Chondrocyte (in vitro differentiated cells): ENCODE results near the gene C5. TPM values are rescaled to one million over a fixed set of nuclear protein-coding genes. Genes with fewer than 3 reads are reported as not detected.
A peak's percentile ranks its signal among the peaks of the same experiment; 100 is the strongest.

ENCODE experiments used
- DNase-seq: peaks from one replicate; pipeline ENCODE4 v3.0.0; 2021; ENCODE audit warnings: mixed read lengths, low spot score
- H3K27ac Mint-ChIP-seq: one replicate; pipeline ENCODE4 v1.8.0; 2021; ENCODE audit warnings: mild to moderate bottlenecking, moderate library complexity, mixed read lengths; ENCODE audit not compliant: unreplicated experiment
- H3K27me3 Mint-ChIP-seq: 2 replicates; pipeline ENCODE4 v1.8.0; 2021; ENCODE audit warnings: low read depth, mixed read lengths
- H3K36me3 Mint-ChIP-seq: 2 replicates; pipeline ENCODE4 v1.8.0; 2021; ENCODE audit warnings: low read depth, mixed read lengths
- H3K4me1 Mint-ChIP-seq: 2 replicates; pipeline ENCODE4 v1.8.0; 2021; ENCODE audit warnings: low read depth, mild to moderate bottlenecking, mixed read lengths
- H3K4me3 Mint-ChIP-seq: one replicate; pipeline ENCODE4 v1.8.0; 2021; ENCODE audit warnings: mild to moderate bottlenecking, moderate library complexity, mixed read lengths; ENCODE audit not compliant: unreplicated experiment
- H3K9me3 Mint-ChIP-seq: 2 replicates; pipeline ENCODE4 v1.8.0; 2021; ENCODE audit warnings: low read depth, mixed read lengths
- total RNA-seq: library from RNA; stranded (reverse); gene quantifications from 3 replicates; pipeline ENCODE4 v1.2.1, GENCODE V29; 2021
- TF ChIP-seq, protein P1 (sequence below): fragments of 200-600 bp; sonication (generic); IDR thresholded peaks from 2 replicates; pipeline ENCODE4 v1.5.0; 2021; ENCODE audit warnings: antibody characterized with exemption, mild to moderate bottlenecking, moderate library complexity

The C5 gene
- total RNA-seq, 1 donor from 2014 or later = 3.0 TPM

DNA sequence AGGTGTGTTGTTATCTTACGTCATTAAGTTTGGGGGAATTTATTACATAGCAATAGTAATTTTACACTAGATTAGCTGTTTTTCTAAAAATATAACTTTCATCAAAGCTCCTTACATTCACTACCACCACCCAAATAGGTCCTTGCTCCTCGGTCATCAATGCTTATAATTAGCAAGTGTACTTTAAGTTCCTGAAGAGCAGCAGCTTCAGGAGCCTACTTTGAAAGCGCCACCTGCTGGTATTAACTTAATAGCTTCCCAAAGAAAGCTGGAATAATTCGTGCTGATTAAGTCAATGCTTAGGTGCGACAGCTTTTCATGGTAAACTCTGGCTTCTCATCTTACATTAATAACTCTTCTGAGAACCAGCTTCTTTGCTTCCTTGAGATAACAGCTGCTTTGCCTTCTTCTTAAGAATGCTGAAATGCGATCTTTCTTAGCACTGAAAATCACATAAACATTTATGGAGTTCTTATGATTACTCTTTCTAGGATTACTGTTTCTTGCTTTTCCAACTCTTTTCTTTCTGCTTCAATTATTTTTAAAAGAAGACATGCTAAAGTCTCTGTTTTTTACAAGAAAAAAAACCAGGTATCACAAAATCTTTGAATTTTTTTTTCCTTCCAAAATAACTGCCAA is 10.0 kb upstream of the C5 start:
- peaks cover 6% of the 10 kb centered on the region for H3K4me1 Mint-ChIP-seq
- H3K27me3 Mint-ChIP-seq = no peaks in the 10 kb centered on the region
- H3K4me3 Mint-ChIP-seq = no peak overlapping the region
- H3K36me3 Mint-ChIP-seq = peaks cover 3% of the 10 kb centered on the region
- peaks cover 7% of the 10 kb centered on the region for H3K9me3 Mint-ChIP-seq
- no peak overlapping the region for H3K27ac Mint-ChIP-seq
- TF ChIP-seq, protein P1, sequence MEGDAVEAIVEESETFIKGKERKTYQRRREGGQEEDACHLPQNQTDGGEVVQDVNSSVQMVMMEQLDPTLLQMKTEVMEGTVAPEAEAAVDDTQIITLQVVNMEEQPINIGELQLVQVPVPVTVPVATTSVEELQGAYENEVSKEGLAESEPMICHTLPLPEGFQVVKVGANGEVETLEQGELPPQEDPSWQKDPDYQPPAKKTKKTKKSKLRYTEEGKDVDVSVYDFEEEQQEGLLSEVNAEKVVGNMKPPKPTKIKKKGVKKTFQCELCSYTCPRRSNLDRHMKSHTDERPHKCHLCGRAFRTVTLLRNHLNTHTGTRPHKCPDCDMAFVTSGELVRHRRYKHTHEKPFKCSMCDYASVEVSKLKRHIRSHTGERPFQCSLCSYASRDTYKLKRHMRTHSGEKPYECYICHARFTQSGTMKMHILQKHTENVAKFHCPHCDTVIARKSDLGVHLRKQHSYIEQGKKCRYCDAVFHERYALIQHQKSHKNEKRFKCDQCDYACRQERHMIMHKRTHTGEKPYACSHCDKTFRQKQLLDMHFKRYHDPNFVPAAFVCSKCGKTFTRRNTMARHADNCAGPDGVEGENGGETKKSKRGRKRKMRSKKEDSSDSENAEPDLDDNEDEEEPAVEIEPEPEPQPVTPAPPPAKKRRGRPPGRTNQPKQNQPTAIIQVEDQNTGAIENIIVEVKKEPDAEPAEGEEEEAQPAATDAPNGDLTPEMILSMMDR = peak; percentile 94
- DNase-seq = no peak

DNA sequence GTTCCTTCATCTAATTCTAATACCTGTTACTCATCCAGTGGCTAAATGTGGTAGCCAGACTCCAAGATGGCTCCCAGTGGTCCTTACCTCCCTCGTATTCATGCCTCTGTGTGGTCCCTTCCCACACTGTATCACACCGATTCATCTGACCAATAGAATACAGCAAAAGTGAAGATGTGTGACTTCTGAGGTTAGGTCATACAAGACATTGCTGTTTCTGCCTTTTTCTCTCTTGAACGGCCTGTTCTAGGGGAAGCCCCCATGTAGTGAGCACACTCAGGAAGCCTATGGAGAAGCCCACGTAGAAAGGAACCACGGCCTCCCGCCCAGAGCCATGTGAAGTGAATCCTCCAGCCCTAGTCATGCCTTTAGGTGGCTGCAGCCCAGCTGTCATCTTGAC is 9.4 kb upstream of the C5 start:
- Mint-ChIP-seq H3K4me1 (peaks cover 6% of the 10 kb centered on the region), H3K27me3 (no peaks in the 10 kb centered on the region), H3K27ac (no peak overlapping the region), H3K4me3 (no peak overlapping the region), H3K9me3 (peaks cover 7% of the 10 kb centered on the region), H3K36me3 (peaks cover 3% of the 10 kb centered on the region)
- DNase-seq = no peak
- TF ChIP-seq, protein P1 = no peak

DNA sequence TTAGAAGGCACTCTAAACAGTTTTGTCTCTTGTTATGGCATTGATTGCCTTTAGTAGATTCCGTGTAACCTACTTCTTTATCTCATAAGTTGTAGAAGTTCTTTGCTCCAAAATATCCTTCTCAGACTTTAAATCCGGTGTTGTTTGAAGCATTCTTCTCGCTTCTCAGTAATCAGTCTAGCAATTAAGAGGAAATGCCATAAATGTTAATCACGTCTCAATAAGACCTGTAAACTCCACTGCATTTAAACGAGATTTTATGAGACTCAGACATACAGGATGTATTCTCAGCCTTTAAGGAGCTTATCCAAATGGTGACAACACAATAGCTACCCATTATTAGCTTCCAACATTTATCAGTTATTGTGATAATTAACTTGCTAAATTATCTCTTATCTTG is 7.7 kb upstream of the C5 start:
- Mint-ChIP-seq H3K27ac (no peak overlapping the region), H3K4me3 (no peak overlapping the region), H3K36me3 (peaks cover 3% of the 10 kb centered on the region), H3K4me1 (peaks cover 6% of the 10 kb centered on the region), H3K9me3 (peaks cover 7% of the 10 kb centered on the region), H3K27me3 (no peaks in the 10 kb centered on the region)
- DNase-seq = no peak
- TF ChIP-seq, protein P1 = no peak

DNA sequence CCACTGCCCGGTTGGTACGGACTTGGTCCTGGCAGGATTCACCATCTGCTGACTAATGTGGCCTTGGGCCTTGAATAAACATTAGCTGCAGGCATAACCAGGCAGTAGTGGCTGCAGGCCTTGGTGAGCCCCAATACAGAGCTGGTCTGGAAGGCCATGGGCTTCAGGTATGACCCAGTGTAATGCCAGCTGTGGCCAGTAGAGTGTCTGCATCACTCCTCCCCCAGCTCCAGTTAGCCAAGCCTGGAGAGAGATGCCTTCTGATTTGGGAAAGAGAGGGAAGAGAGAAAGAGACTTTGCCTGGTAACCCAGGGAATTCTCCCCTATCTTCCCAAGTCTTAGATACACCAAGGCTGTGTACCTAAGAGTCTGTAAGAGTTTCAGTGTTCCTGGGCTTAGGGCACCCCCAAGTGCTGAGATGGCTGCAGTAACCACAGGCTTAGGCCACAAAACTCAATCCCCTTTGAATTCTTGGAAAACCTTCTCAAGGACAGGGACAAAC is 5.6 kb upstream of the C5 start:
- H3K36me3 Mint-ChIP-seq = peaks cover 3% of the 10 kb centered on the region
- DNase-seq = no peak
- no peak overlapping the region for H3K27ac Mint-ChIP-seq
- peaks cover 7% of the 10 kb centered on the region for H3K9me3 Mint-ChIP-seq
- H3K27me3 Mint-ChIP-seq = no peaks in the 10 kb centered on the region
- no peak overlapping the region for H3K4me3 Mint-ChIP-seq
- TF ChIP-seq, protein P1 = peak; percentile 46
- peaks cover 6% of the 10 kb centered on the region for H3K4me1 Mint-ChIP-seq

- no peak overlapping the region for H3K4me3 Mint-ChIP-seq
- TF ChIP-seq, protein P1 = no peak
- DNase-seq = no peak
- no peaks in the 10 kb centered on the region for H3K27me3 Mint-ChIP-seq
- H3K36me3 Mint-ChIP-seq = peaks cover 3% of the 10 kb centered on the region
- H3K4me1 Mint-ChIP-seq = peaks cover 10% of the 10 kb centered on the region
- peaks cover 7% of the 10 kb centered on the region for H3K9me3 Mint-ChIP-seq
- no peak overlapping the region for H3K27ac Mint-ChIP-seq
Measured at GRCh38 chr9:121053544-121053943, 3.5 kb upstream of the C5 start.
